K562 (cell line): ENCODE data around the gene TRAPPC4. TPM values are rescaled to one million over a fixed set of nuclear protein-coding genes. Genes with fewer than 3 reads are reported as not detected.

Source experiments
- ATAC-seq: fragments of 200-7000 bp; cut with Tn5 transposase; 3 replicates; pipeline ENCODE4 v1.9.1; 2020; ENCODE audit warnings: moderate library complexity
- BruUV-seq: library from RNA; stranded (reverse); fragments of 400-500 nt; replicated peaks from 2 replicates; lab custom pipeline; 2021; lab: Mats Ljungman, UMichigan
- CTCF ChIA-PET: fragments of 300-600 bp; formaldehyde crosslinking; extraction: SDS; loops from one replicate; lab custom pipeline; 2021; ENCODE audit warnings: low intra/inter-chr PET ratio; lab: Yijun Ruan, JAX
- POLR2A ChIA-PET: fragments of 300-600, 350-650 bp; sonication (Branson Sonifier 250); formaldehyde crosslinking; extraction: SDS; loops from one replicate; lab custom pipeline; 2021; ENCODE audit warnings: antibody characterized with exemption, inconsistent platforms; lab: Yijun Ruan, JAX
- DNase-seq, 4 experiments: peaks; one replicate each; pipeline versions ENCODE4 v3.0.0 to v3.0.0-alpha.2; 2011 to 2018; ENCODE audit warnings: low spot score in 3 of 4, mixed read lengths in 3 of 4; ENCODE audit errors: extremely low read depth in 1 of 4
- FAIRE-seq: peaks from 2 replicates; lab custom pipeline; 2011; peaks lifted over from hg19 to GRCh38; lab: Jason Lieb, UNC
- H2AFZ ChIP-seq: 2 replicates; pipeline ENCODE4 v1.6.0; 2011; ENCODE audit warnings: low read depth, low read length, control low read depth, inconsistent platforms
- H3K27ac ChIP-seq: fragments of 200-600 bp; 3 replicates; pipeline ENCODE4 v1.8.0; 2011; ENCODE audit warnings: low read depth, mild to moderate bottlenecking, control low read depth, inconsistent platforms, low read length, moderate library complexity, mixed read lengths; ENCODE audit errors: extremely low read depth
- H3K27me3 ChIP-seq, 2 experiments: fragments of 300-600 bp in 1 of 2; 2 replicates in 1 of 2; 3 replicates in 1 of 2; pipeline versions ENCODE4 v1.6.0 to v1.8.0; 2011; ENCODE audit warnings: inconsistent platforms in 2 of 2, low read length in 2 of 2, mild to moderate bottlenecking in 1 of 2, mixed read lengths in 1 of 2, moderate library complexity in 1 of 2; ENCODE audit not compliant: control insufficient read depth in 2 of 2, insufficient read depth in 2 of 2
- H3K36me3 ChIP-seq: fragments of 300-600 bp; 3 replicates; pipeline ENCODE4 v1.8.0; 2011; ENCODE audit warnings: mild to moderate bottlenecking, low read length, inconsistent platforms; ENCODE audit not compliant: control insufficient read depth, insufficient read depth
- H3K4me1 ChIP-seq, 2 experiments: fragments of 200-600 bp in 1 of 2; replicated peaks in 1 of 2; 2 replicates in 1 of 2; 3 replicates in 1 of 2; pipeline versions ENCODE4 v1.5.1 to v1.8.0; 2011; ENCODE audit warnings: inconsistent platforms in 2 of 2, low read length in 2 of 2, mild to moderate bottlenecking in 1 of 2, mixed read lengths in 1 of 2, moderate library complexity in 1 of 2; ENCODE audit not compliant: control insufficient read depth in 2 of 2, insufficient read depth in 2 of 2
- H3K4me2 ChIP-seq: 2 replicates; pipeline ENCODE4 v1.6.1; 2011; ENCODE audit warnings: low read length, control low read depth, inconsistent platforms, mixed read lengths; ENCODE audit not compliant: insufficient read depth
- H3K4me3 ChIP-seq: fragments of 200-600 bp; sonication (generic), shearing (Covaris generic); 2 replicates; pipeline ENCODE4 v1.5.1; 2016; ENCODE audit warnings: control low read depth, inconsistent platforms
- H3K79me2 ChIP-seq: fragments of 200-600 bp; 3 replicates; pipeline ENCODE4 v1.8.0; 2011; ENCODE audit warnings: low read length, inconsistent platforms; ENCODE audit not compliant: control insufficient read depth, insufficient read depth
- H3K9ac ChIP-seq, 2 experiments: 2 replicates each; pipeline versions ENCODE4 v1.6.0 to v1.6.1; 2011; ENCODE audit warnings: low read depth in 2 of 2, low read length in 2 of 2, control low read depth in 1 of 2, inconsistent platforms in 1 of 2, mild to moderate bottlenecking in 1 of 2, mixed read lengths in 1 of 2; ENCODE audit not compliant: insufficient read depth in 1 of 2
- H3K9me1 ChIP-seq: one replicate; pipeline ENCODE4 v1.6.0; 2011; ENCODE audit warnings: inconsistent platforms, mild to moderate bottlenecking, low read length, moderate library complexity; ENCODE audit not compliant: control insufficient read depth, insufficient read depth
- H3K9me3 ChIP-seq: replicated peaks from 2 replicates; pipeline ENCODE4 v1.5.1; 2011; ENCODE audit warnings: low read depth, low read length, inconsistent platforms; ENCODE audit not compliant: control insufficient read depth, insufficient read depth
- H4K20me1 ChIP-seq: replicated peaks from 2 replicates; pipeline ENCODE4 v1.6.1; 2011; ENCODE audit warnings: low read length, inconsistent platforms, mixed read lengths; ENCODE audit not compliant: control insufficient read depth, insufficient read depth
- ARNT ChIP-seq, 2 experiments: fragments of 450-650 bp; IDR thresholded peaks; 2 replicates each; pipeline ENCODE4 v1.6.1; 2016; ENCODE audit warnings: mild to moderate bottlenecking in 1 of 2
- BDP1 ChIP-seq: IDR thresholded peaks from 3 replicates; pipeline ENCODE4 v1.6.1; 2011; ENCODE audit not compliant: insufficient read length, insufficient read depth
- DEAF1 ChIP-seq: fragments of 450-650 bp; formaldehyde crosslinking; IDR thresholded peaks from 2 replicates; pipeline ENCODE4 v1.4.0; 2020; ENCODE audit warnings: mild to moderate bottlenecking, moderate library complexity
- FOXO4 ChIP-seq: fragments of 450-650 bp; formaldehyde crosslinking; IDR thresholded peaks from 2 replicates; pipeline ENCODE4 v1.4.0; 2020; ENCODE audit warnings: mild to moderate bottlenecking, moderate library complexity
- GABPB1 ChIP-seq: sonication (generic); formaldehyde crosslinking; IDR thresholded peaks from 2 replicates; pipeline ENCODE4 v1.8.0; 2022; ENCODE audit warnings: mild to moderate bottlenecking, missing genetic modification reagents
- HIVEP1 ChIP-seq: fragments of 250-450 bp; sonication (Bioruptor Pico); IDR thresholded peaks from 2 replicates; pipeline ENCODE4 v1.4.0; 2020; ENCODE audit warnings: mild to moderate bottlenecking
- ILF3 ChIP-seq: fragments of 450-650 bp; IDR thresholded peaks from 2 replicates; pipeline ENCODE4 v1.6.1; 2018; ENCODE audit warnings: antibody characterized with exemption, mild to moderate bottlenecking, moderate library complexity, borderline replicate concordance
- MTF1 ChIP-seq: fragments of 250-450 bp; sonication (Bioruptor Pico); IDR thresholded peaks from 2 replicates; pipeline ENCODE4 v1.9.0; 2021; ENCODE audit warnings: moderate library complexity, mild to moderate bottlenecking, inconsistent platforms, borderline replicate concordance
- SETDB1 ChIP-seq: IDR thresholded peaks from one replicate; pipeline ENCODE4 v1.6.1; 2012; ENCODE audit warnings: low read length, control low read depth, inconsistent platforms
- SIRT6 ChIP-seq: IDR thresholded peaks from one replicate; pipeline ENCODE4 v1.6.1; 2012; ENCODE audit warnings: low read depth, mild to moderate bottlenecking, control low read depth, inconsistent platforms, low read length, moderate library complexity
- SPI1 ChIP-seq: IDR thresholded peaks from 2 replicates; pipeline ENCODE4 v1.6.1; 2011; ENCODE audit warnings: low read depth, low read length, control low read depth, borderline replicate concordance
- TCF15 ChIP-seq: fragments of 250-450 bp; sonication (Bioruptor Pico); IDR thresholded peaks from 2 replicates; pipeline ENCODE4 v1.8.0; 2022; ENCODE audit warnings: moderate library complexity, mild to moderate bottlenecking, inconsistent platforms
- ZNF232 ChIP-seq: sonication (generic); formaldehyde crosslinking; IDR thresholded peaks from 2 replicates; pipeline ENCODE4 v1.8.0; 2022; ENCODE audit warnings: mild to moderate bottlenecking, missing genetic modification reagents
- ZNF354B ChIP-seq: fragments of 250-450 bp; sonication (Bioruptor Pico); IDR thresholded peaks from 2 replicates; pipeline ENCODE4 v1.4.0; 2020
- ZNF518B ChIP-seq: fragments of 250-450 bp; sonication (Bioruptor Pico); IDR thresholded peaks from 2 replicates; pipeline ENCODE4 v1.5.0; 2021; ENCODE audit warnings: mild to moderate bottlenecking, moderate library complexity
- WGBS: fragments of 100-300 bp; shearing (Covaris generic); methylation state at CpG from one replicate; pipeline ENCODE4 v1.1.6; 2016; ENCODE audit warnings: low coverage, mixed read lengths; ENCODE audit not compliant: insufficient coverage; ENCODE audit errors: missing lambda C conversion rate; 5-methylcytosine and 5-hydroxymethylcytosine counted together
- in situ Hi-C: fragments of 300-500 bp; cut with MboI; formaldehyde crosslinking; loops from 4 replicates; pipeline ENCODE4 v1.15.0; 2018; ENCODE audit warnings: inconsistent platforms, mixed read lengths
- intact Hi-C: fragments of 100-400 bp; cut with micrococcal nuclease; formaldehyde crosslinking; loops from 2 replicates; pipeline ENCODE4 v1.14.2; 2022
- polyA plus RNA-seq, 8 experiments: library from polyadenylated mRNA; depleted of rRNA in 4 of 8; stranded (reverse) in 5 of 8; unstranded in 3 of 8; fragments of >200 nt; fragmentation: Nextera tagmentation in 2 of 8; fragmentation: Illumina TruSeq in 1 of 8; extraction: Ambion mirVana in 2 of 8; extraction: Trizol in 1 of 8; gene quantifications; 2 replicates each; pipeline versions ENCODE4 v1.2.1 to v1.2.3, GENCODE V29; 2011 to 2014; ENCODE audit warnings: inconsistent platforms in 1 of 8, missing spikeins in 1 of 8
- total RNA-seq, 7 experiments: library from RNA; depleted of rRNA in 6 of 7; stranded (reverse); fragments of >200 nt in 6 of 7; fragmentation: Illumina TruSeq in 2 of 7; extraction: Trizol in 2 of 7; gene quantifications; 2 replicates each; pipeline versions ENCODE4 v1.2.1 to v1.2.3, GENCODE V29; 2011 to 2021; ENCODE audit warnings: low replicate concordance in 1 of 7

Gene TRAPPC4
- total and polyA plus RNA-seq, 9 of the 15 experiments (the other 6 are each of a cell fraction or from before 2014, with no cell fraction given), result 121 to 524 (median 142) TPM

- no peak for DNase-seq
- Histone ChIP-seq H3K36me3 (peaks cover 17% of the 10 kb centered on the region), H3K9me3 (no peaks in the 10 kb centered on the region), H3K4me2 (no peak overlapping the region), H3K79me2 (peaks cover 43% of the 10 kb centered on the region), H3K9me1 (no peaks in the 10 kb centered on the region), H3K27ac (no peak overlapping the region), H3K4me1 (peaks cover 24 to 26% of the 10 kb centered on the region in 2 experiments), H3K27me3 (no peaks in the 10 kb centered on the region), H3K4me3 (no peak overlapping the region), H2AFZ (no peak overlapping the region), H3K9ac (no peak overlapping the region), H4K20me1 (no peaks in the 10 kb centered on the region)
- no peak for FAIRE-seq
- TF ChIP-seq BDP1, result no peak
- no peak for TF ChIP-seq ZNF354B (CRISPR knock-in tag)
- TF ChIP-seq HIVEP1 (CRISPR knock-in tag), result no peak
- no peak for TF ChIP-seq MTF1 (CRISPR knock-in tag)
- no peak for TF ChIP-seq SIRT6
- no peak for TF ChIP-seq FOXO4 (CRISPR knock-in tag)
- TF ChIP-seq TCF15 (CRISPR knock-in tag), result no peak
- TF ChIP-seq DEAF1 (CRISPR knock-in tag), result no peak
- no peak for TF ChIP-seq ILF3
- no peak for TF ChIP-seq ARNT (IDR thresholded peaks at IDR 0.05)
- no peak for TF ChIP-seq GABPB1
- no peak for TF ChIP-seq ZNF518B (CRISPR knock-in tag)
- TF ChIP-seq SETDB1, result no peak
- TF ChIP-seq SPI1, result no peak
- no peak for TF ChIP-seq ZNF232
- CTCF ChIA-PET, result interaction anchor here (1.1 kb wide), 1 partner anchor 26 kb away, joined by 3 read pairs; no protein-coding TSS in a partner anchor
- in situ Hi-C loops, result no loop called here
- BruUV-seq, result no TSS peak
- intact Hi-C loops, result no loop called here
- POLR2A ChIA-PET, result interaction anchor here (0.7 to 1.1 kb wide), 2 partner anchors 18 to 34 kb away, joined by 3 read pairs; a partner anchor contains a TSS
- no peak for ATAC-seq
- no CpG with 5 or more reads among the region's 3 CpGs for WGBS
Observed at GRCh38 chr11:119061256-119061655, 42.7 kb downstream of the TRAPPC4 start.
